ENCODE measurements around the gene AQP2.

DNA sequence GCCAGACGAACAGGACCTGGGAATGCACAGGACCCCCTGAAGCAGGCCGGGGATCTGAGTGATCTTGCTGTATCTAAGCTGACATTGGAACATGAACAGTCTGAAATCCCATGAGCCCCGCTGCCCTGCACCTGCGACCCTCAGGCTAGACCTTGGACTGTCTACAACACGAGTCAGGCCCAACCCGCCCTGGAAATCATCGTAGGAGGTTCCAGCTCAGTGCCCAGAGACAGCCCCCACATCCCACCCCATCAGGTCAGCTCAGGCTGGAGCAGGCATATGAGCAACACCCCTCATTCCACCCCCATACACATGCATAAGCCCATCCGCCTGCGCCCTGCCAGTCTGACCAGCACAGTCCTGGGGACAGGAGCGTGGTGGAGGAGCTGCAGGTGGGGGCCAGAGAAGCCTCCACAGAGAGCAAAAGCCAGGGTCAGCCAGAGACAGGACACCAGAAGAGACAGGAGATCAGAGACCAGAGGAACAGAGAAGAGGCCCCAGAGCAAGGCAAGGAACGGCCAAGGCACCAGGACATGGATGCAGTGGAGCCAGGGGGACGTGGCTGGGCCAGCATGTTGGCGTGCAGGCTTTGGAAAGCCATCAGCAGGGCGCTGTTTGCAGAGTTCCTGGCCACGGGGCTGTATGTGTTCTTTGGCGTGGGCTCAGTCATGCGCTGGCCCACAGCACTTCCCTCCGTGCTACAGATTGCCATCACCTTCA, 22.3 kb downstream of the AQP2 start, which contains the start of gene AQP6:
- TF ChIP-seq, protein P1, sequence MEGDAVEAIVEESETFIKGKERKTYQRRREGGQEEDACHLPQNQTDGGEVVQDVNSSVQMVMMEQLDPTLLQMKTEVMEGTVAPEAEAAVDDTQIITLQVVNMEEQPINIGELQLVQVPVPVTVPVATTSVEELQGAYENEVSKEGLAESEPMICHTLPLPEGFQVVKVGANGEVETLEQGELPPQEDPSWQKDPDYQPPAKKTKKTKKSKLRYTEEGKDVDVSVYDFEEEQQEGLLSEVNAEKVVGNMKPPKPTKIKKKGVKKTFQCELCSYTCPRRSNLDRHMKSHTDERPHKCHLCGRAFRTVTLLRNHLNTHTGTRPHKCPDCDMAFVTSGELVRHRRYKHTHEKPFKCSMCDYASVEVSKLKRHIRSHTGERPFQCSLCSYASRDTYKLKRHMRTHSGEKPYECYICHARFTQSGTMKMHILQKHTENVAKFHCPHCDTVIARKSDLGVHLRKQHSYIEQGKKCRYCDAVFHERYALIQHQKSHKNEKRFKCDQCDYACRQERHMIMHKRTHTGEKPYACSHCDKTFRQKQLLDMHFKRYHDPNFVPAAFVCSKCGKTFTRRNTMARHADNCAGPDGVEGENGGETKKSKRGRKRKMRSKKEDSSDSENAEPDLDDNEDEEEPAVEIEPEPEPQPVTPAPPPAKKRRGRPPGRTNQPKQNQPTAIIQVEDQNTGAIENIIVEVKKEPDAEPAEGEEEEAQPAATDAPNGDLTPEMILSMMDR (IDR thresholded peaks at IDR 0.05) = no peak
- no peak for TF ChIP-seq FOXM1 (IDR thresholded peaks at IDR 0.05; ENCODE audit: low read depth)
- no peak for TF ChIP-seq RAD21 (IDR thresholded peaks at IDR 0.05; ENCODE audit: low read length)
- no peak for TF ChIP-seq EP300 (IDR thresholded peaks at IDR 0.05; ENCODE audit: borderline replicate concordance in 1 of 2, low read depth in 1 of 2, low read length in 1 of 2)
- TF ChIP-seq, protein P2, sequence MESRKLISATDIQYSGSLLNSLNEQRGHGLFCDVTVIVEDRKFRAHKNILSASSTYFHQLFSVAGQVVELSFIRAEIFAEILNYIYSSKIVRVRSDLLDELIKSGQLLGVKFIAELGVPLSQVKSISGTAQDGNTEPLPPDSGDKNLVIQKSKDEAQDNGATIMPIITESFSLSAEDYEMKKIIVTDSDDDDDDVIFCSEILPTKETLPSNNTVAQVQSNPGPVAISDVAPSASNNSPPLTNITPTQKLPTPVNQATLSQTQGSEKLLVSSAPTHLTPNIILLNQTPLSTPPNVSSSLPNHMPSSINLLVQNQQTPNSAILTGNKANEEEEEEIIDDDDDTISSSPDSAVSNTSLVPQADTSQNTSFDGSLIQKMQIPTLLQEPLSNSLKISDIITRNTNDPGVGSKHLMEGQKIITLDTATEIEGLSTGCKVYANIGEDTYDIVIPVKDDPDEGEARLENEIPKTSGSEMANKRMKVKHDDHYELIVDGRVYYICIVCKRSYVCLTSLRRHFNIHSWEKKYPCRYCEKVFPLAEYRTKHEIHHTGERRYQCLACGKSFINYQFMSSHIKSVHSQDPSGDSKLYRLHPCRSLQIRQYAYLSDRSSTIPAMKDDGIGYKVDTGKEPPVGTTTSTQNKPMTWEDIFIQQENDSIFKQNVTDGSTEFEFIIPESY (IDR thresholded peaks at IDR 0.05; ENCODE audit: borderline replicate concordance, low read depth) = no peak
- TF ChIP-seq EZH2phosphoT487 (IDR thresholded peaks at IDR 0.05; ENCODE audit: borderline replicate concordance, low read depth) = no peak
- TF ChIP-seq TAF1 (IDR thresholded peaks at IDR 0.05; ENCODE audit: borderline replicate concordance, low read depth, low read length) = no peak
- TF ChIP-seq, protein P3, sequence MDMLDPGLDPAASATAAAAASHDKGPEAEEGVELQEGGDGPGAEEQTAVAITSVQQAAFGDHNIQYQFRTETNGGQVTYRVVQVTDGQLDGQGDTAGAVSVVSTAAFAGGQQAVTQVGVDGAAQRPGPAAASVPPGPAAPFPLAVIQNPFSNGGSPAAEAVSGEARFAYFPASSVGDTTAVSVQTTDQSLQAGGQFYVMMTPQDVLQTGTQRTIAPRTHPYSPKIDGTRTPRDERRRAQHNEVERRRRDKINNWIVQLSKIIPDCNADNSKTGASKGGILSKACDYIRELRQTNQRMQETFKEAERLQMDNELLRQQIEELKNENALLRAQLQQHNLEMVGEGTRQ (IDR thresholded peaks at IDR 0.05; ENCODE audit: borderline replicate concordance, low read depth, low read length) = no peak
- no peak for TF ChIP-seq ELF1 (IDR thresholded peaks at IDR 0.05)

Measured in SK-N-SH (cell line).